GM21381 (cell line): ENCODE data around the gene COL13A1.

ENCODE experiments used
- ATAC-seq: cut with Tn5 transposase; IDR thresholded peaks from one replicate; pipeline ENCODE4 v1.9.1; 2021; ENCODE audit warnings: mild to moderate bottlenecking, moderate library complexity; ENCODE audit not compliant: unreplicated experiment

COL13A1 gene

GRCh38 chr10:69901628-69902505, 100.2 kb downstream of the COL13A1 start:
- ATAC-seq = no peak

DNA sequence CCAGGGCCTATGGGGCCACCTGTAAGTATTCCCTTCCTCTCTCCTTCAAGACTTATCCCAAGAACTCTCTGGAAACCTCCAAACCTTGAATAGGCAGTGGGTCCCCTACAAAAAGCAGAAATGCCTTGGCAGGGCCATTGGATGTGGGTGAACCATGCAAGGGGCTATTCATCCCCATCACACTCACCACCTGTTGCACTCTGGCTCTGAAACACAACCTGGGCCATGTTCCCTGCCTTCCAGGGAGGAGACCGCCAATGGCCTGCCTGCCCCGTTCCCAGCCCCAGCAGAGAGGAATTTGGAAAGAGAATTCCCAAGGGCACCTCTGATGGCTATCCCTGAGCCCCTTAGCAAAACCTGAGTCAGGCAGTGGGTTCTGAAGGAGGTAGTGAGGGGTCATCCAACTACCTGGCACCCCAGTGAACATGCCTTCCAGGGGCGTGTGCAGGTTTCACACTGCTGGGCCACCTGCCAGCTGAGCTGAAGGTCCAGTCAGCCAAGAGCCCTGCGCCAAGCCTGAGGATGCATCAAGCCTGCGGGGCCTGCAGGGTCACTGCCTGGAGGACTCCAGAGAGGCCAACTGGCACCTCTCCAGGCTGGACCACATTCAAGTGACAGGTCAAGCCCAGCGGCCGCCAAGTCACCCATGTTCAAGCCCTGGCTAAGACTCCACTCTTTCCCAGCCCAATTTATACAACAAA, 101.3 kb downstream of the COL13A1 start:
- no peak for ATAC-seq

- ATAC-seq = no peak
Observed at GRCh38 chr10:69904533-69904932, 102.8 kb downstream of the COL13A1 start.

DNA sequence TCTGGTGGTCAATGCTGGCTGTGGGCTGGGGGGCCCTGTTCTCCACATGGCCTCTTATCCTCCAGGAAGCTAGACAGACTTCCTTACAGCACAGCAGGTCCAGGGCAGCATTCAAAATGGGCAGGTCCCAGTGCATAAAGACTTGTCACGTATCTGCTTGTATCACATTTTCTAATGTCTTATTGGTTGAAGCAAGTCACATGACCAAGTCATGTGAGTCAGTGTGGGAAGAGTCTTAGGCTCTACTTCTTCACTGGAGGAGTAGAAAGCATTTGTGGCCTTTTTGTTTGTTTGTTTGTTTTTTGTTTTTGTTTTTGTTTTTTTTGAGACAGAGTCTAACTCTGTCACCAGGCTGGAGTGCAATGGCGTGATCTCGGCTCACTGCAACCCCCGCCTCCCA, 104.7 kb downstream of the COL13A1 start:
- no peak for ATAC-seq

DNA sequence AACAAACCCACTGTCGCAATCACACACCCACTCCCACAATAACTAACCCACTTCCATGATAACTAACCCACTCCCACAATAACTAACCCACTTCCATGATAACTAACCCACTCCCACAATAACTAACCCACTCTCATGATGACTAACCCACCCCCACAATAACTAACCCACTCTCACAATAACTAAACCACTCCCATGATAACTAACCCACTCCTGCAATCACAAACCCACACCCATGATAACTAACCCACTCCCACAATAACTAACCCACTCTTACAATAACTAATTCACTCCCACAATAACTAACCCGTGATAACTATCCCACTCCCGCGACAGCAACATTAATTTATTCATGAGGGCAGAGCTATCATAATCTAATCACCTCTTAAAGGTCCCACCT, 105.8 kb downstream of the COL13A1 start:
- no peak for ATAC-seq

- no peak for ATAC-seq
Observed at GRCh38 chr10:69908124-69908523, 106.4 kb downstream of the COL13A1 start.

- no peak for ATAC-seq
Observed at GRCh38 chr10:69910561-69910960, 108.9 kb downstream of the COL13A1 start.

- ATAC-seq = no peak
Observed at GRCh38 chr10:69911613-69912528, 110.2 kb downstream of the COL13A1 start.

GRCh38 chr10:69912589-69912988, 110.9 kb downstream of the COL13A1 start:
- ATAC-seq = no peak

DNA sequence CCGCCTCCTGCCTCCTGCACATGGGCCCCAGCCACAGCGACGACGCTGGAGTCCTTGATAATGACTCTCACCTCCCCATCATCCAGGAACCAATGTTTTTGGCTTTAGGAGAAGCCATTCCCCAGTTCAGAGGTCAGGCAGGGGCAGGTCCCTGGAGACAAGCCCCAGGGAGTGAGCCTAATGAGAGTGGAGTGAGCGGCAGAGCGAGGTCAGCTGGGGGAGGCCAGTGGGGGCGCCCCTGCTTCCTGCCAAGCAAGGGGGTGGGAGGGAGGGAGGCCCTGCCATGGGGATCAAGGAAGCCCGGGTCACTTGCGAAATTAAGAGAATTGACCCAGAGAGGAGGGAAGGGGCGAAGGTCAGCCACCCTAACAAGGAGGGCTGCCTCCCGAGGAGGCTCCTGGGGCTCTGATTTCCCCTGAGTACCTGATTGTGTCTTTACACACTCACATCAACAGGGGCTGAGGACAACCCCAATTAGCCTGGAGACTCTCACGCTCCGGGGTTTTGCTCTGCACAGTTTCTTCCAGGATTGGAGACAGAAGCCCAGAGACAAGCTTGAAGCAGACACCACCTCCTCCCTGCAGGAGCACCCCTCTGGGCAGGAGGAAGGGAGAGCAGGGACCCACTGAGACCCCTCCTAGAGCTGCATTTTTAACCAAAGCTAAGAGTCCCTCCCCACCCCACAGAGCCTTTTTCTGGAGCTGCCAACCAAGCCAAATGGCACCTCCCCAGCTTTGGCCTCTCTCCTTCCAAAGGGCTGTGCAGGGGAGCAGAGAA, 112.1 kb downstream of the COL13A1 start:
- ATAC-seq = no peak

- no peak for ATAC-seq
Observed at GRCh38 chr10:69914398-69915214, 112.9 kb downstream of the COL13A1 start.

- no peak for ATAC-seq
Observed at GRCh38 chr10:69915215-69915560, 113.5 kb downstream of the COL13A1 start.

DNA sequence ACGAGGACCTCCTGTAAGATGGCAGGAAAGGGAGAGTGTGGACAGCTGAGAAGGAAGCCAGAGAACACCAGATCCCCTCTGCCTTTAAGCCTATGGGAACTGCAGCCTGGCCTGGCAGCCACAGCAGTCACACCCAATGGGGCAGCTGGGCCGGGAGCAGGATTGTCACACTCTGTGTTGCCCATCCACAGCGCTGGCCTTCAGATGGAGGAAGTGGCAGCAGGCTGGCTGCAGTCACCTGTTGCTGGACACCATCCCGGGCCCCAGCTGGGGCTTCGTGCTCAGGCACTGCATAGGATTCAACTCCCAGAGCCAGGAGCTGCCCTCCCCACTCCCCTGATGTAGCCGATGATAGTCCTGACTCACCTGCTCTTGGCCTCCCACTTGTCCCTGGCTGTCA, 114.4 kb downstream of the COL13A1 start:
- no peak for ATAC-seq

- ATAC-seq = no peak
Observed at GRCh38 chr10:69918036-69918435, 116.3 kb downstream of the COL13A1 start.

DNA sequence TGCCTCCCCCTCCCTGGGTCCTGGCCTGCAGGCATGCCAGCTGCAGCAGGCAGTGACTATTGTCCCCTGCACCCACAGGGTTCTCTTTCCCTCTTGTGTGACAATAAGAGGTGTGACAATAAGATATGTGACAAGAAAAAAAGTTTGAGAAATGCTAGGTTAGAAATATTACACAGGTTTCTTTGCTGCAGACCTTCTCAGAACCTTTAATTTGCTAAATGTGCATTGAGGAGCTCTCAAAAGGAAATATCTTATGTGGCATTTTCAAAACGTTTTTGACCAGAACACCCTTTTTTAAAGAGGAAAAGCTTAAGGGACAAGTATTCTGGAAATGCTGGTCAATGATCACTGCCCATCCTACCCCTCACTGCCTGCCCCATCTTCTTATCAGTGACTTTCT, 117.5 kb downstream of the COL13A1 start:
- ATAC-seq = no peak

- ATAC-seq = no peak
Observed at GRCh38 chr10:69925111-69925510, 123.4 kb downstream of the COL13A1 start.

- no peak for ATAC-seq
Observed at GRCh38 chr10:69928339-69928738, 126.6 kb downstream of the COL13A1 start.

DNA sequence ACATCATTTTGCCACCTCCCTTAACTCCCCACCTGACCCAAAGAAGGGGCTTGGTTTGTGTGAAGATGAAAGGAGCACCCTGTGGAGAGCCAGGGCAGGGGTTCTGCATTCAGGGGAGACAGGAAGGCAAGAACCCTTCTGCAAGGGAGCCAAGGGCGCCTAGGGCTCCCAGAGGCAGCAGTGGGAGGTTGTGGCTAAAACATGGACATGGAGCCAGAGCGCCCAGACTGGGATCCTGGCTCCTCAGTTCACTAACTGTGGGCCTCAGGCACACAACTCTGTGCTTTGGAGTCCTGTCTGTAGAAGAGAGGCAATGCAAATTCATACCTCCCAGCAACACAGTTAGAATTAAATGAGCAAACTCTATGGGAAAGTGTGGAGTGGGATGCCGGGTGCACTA, 127.9 kb downstream of the COL13A1 start:
- no peak for ATAC-seq

- ATAC-seq = no peak
Observed at GRCh38 chr10:69934768-69935167, 133.1 kb downstream of the COL13A1 start.

GRCh38 chr10:69936091-69936490, 134.4 kb downstream of the COL13A1 start:
- ATAC-seq = no peak
